ENCODE results near the gene GFOD1.
"Not testable (repeated sequence)": the region's sequence is repeated elsewhere in the genome, so short reads cannot be mapped to it uniquely, and the experiment has no call there.

Gene GFOD1

GRCh38 chr6:13512900-13513299 is 25.5 kb upstream of the GFOD1 start:
- DNase-seq = no peak
- intact Hi-C loops (cut with DNase I) = no loop called here

DNA sequence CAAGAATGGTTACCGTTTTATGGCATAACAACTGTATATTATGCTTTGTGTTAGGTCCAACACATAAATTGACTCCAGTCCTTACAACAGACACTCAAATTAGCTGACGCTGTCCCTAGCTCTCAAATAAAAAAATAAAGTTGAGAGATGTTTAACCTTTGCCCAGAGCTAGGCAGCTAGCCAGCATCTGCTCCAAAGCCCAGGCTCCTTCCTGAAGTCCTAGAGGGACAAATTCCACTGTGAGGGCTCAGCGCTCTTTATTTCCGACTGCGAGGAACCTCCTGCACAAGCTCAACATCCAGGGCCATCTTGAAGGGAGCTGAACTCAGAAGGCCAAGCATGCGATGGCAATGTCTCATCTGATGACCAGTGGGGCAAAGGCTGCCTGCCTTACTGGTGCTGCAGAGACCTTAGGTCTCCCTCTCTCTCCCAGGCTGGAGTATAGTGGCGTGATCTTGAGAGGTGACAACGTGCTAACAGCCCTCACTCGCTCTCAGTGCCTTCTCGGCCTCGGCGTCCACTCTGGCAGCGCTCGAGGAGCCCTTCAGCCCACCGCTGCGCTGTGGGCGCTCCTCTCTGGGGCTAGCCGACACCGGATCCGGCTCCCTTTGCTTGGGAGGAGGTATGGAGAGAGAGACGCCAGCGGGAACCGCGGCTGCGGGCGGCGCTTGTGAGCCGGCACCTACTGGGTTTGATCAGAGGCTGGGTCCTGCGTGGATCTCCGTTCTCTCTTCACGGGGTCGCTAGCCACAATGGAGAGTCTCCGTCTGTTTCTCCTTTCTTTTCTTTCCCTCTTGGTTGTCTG is 24.7 kb upstream of the GFOD1 start:
- DNase-seq = no peak
- intact Hi-C loops (cut with DNase I) = no loop called here

DNA sequence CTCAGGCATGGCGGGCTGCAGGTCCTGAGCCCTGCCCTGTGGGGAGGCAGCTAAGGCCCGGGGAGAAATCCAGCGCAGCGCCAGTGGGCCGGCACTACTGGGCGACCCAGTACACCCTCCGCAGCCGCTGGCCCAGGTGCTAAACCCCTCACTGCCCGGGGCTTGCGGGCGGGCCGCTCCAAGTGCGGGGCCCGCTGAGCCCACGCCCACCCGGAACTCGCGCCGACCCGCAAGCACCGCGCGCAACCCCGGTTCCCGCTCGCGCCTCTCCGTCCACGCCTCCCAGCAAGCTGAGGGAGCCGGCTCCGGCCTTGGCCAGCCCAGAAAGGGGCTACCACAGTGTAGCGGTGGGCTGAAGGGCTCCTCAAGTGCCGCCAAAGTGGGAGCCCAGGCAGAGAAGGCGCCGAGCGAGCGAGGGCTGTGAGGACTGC is 23.8 kb upstream of the GFOD1 start:
- DNase-seq; intact Hi-C loops (cut with DNase I): not testable (repeated sequence)

- DNase-seq; intact Hi-C loops (cut with DNase I): not testable (repeated sequence)
Measured at GRCh38 chr6:13510433-13510832, 23.0 kb upstream of the GFOD1 start.

DNA sequence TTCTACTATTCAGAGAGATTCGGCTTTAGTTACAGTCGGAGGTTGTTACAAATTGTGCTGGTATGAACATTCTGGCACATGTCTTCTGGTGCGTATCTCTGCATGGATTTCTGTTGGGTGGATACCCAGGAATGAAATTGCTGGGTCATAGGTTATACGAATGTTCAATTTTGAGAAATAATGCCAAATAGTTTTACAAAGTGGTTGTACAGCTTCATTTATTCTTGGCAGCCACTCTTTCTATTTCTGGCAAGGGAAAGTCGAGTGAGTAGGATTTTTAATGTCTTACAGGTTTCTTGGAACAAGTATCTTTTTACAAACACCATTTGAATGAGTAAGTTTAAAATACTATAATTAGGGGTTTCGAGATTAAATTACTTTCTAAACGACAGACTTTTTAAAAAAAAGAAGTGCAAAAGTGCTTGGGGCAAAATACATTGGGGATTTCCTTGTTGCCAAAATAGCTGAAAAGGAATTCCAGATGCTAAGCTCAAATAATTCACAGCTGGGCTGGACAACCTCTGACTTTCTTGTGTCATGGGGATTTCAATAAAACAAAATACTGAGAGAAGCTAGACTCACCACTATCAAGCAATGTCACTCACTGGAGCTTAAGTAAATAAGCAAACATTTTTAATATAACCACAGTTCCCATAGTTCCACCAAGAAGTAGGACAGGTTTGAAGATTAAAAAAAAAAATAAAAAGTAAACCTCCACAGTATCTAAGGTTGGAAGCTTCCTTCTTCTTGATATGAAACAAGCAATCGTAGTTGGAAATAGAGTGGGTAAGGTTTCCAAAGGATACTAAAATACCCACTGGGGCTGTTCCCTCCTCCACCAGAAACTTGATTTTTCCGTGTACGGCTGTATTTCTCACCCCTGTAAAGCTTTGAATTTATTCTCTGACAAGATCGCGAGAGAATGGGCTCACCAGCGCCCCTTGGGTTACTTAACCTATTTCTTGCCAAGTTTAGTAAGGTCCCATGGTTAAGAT is 21.6 kb upstream of the GFOD1 start:
- no peak for DNase-seq
- intact Hi-C loops (cut with DNase I) = no loop called here

GRCh38 chr6:13507306-13507860 is 20.0 kb upstream of the GFOD1 start:
- DNase-seq = no peak
- intact Hi-C loops (cut with DNase I) = no loop called here

DNA sequence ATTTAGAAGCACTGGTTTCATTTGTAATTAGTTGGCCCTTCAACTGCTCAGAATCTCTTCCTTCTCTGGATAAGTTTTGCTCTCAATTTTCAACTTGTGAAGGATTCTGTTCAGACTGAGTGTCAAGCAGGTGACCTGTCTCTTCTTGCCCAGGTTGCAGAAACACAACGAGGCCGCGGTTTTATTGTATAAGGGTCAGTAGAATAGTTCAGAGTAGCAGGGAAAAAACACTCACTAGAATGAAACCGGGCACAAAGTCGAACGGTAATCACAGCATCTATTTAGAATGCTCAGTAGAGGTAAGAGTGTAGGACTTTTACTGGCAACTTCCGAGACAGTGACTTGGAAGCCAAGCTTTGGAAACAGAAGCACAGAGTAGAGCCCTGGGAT is 17.9 kb upstream of the GFOD1 start:
- DNase-seq = no peak
- intact Hi-C loops (cut with DNase I) = no loop called here

DNA sequence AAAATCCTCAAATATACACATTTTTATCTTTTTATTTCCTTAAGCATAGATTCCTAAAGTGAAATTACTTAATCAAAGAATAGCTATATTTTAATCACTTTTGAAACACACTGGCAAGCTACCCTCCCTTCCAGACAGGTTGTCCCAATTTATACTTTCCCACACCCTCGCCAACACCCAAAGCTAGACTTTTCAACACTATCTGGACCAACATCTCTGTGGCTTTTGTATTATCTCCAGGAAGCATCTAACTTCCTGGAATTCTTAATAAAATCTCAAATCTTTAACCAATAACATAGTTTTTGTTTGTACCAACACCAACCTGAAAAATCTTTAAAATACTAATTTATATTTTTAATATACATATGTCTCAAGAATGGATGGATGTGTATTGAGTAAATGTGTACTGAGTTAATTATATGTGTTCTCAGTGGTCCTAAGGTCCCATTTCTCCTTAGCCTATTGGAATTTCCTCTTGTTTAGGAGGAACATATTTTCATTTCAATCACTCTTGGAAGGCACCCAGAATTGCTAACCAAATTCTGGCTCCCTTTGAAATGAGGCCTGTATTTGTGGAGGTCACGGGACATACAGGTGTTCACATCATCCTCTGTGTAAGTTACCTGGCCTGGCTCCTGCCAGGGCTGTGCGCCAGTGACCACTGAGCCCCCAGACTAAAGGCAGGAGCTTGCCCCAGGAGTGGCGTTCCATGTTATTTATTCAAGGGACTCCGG is 17.4 kb upstream of the GFOD1 start:
- intact Hi-C loops (cut with DNase I) = no loop called here
- no peak for DNase-seq

GRCh38 chr6:13500915-13501314 is 13.5 kb upstream of the GFOD1 start:
- no peak for DNase-seq
- intact Hi-C loops (cut with DNase I) = no loop called here

GRCh38 chr6:13500264-13500663 is 12.9 kb upstream of the GFOD1 start:
- no peak for DNase-seq
- intact Hi-C loops (cut with DNase I) = no loop called here

- intact Hi-C loops (cut with DNase I) = no loop called here
- no peak for DNase-seq
Measured at GRCh38 chr6:13496513-13497190, 9.3 kb upstream of the GFOD1 start.

- intact Hi-C loops (cut with DNase I) = no loop called here
- DNase-seq = no peak
Measured at GRCh38 chr6:13495818-13496217, 8.4 kb upstream of the GFOD1 start.

DNA sequence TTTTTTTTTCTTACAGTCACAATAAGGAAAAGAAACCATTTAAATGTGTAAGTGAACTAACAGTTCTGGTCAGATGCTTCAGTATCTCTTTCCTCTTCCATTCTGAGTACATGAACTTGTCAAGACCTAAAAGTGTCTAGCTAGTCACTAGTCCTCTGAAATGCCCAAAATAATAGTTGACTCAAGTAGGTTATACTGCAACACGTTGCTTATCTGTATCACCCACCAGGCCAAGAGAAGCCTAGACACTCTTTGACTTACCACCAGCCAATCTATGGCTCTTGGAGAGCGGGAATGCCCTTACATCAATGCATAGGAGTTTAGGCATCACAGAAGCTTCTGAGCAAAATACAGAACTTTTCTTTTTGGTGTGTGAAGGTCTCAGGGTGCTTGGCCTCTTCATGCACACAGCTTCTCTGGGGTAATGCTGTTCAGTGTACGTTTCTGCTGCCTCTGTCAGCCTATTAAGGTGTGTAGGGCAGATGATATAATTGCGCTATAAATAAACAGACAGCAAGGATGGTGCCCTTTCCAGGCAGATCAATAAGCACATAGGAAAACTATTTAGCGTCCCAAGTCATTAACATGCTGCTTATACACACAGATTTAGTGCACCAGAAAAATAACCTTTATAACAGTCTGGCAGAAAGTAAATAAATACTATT is 7.8 kb upstream of the GFOD1 start:
- intact Hi-C loops (cut with DNase I) = no loop called here
- DNase-seq = no peak

- intact Hi-C loops (cut with DNase I) = no loop called here
- no peak for DNase-seq
Measured at GRCh38 chr6:13494137-13494536, 6.7 kb upstream of the GFOD1 start.

GRCh38 chr6:13493147-13493546 is 5.7 kb upstream of the GFOD1 start:
- intact Hi-C loops (cut with DNase I) = no loop called here
- no peak for DNase-seq

DNA sequence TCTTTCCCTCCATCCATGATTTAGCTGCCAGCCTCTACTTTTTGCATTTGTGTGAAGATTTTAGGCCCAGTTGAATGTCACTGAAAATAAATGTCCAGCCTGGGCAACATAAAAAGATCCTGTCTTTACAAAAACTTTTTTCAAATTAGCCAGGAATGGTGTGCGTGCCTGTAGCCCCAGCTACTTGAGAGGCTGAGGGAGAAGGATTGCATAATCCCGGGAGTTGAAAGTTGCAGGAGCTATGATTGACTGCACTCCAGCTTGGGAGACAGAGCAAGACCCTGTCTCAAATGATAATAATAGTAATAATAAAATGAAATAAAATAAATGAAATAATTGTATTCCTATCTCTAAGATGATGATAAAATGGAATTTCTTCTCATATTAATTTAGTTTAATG is 5.0 kb upstream of the GFOD1 start:
- no peak for DNase-seq
- intact Hi-C loops (cut with DNase I) = no loop called here

DNA sequence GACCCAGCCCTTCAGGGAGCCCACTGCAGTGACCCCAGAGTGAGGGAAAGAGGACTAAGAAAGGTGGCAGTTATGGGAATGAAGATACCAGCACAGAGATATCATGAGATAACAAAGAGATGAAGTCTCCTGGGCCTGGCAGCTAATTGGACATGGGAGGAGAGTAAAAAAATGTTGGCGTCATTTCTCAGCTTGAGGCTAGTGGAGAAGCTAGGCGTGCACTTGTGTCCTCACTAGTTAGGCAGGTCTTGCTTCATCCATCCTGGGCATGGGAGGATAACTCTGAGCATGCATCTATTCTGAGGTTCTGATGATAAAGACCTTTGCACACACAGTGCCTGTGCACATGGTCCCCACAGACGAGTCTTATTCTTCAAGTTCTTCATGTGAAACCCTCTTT is 4.1 kb upstream of the GFOD1 start:
- DNase-seq = no peak
- intact Hi-C loops (cut with DNase I) = no loop called here

DNA sequence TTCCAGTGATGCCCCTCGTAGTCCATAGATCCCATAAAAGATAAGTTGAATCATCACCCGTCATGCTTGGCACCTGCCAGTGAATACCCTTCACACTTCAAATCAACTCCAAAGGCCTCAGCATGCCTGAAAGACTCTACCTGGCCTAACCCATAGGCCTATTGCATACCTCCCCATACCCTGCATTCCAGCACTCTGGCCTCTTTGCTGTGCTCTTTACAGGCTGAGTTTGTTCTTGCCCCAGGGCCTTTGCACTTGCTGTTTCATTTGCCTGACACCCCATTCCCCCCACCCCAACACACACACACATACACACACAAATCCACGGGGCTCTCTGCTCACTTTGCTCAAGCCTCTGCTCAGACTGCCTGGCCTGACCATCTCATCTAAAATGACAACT is 3.0 kb upstream of the GFOD1 start:
- intact Hi-C loops (cut with DNase I) = no loop called here
- no peak for DNase-seq

DNA sequence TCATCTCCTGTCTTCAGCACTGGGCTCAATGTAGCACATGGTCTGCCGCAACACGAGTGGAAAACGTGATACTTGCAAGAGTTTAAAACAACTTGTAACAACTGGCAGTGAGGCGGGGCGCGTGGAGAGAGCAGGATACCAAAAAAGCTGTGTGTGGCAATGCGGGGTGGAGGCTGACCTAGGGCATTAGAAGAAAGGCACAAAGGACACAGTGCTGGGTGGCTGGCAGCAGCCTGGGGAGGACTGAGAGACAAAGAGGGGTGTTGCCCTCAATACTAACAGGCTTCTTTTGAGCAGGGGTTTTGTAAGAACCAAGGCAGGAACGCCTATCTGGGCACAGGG is 1.5 kb upstream of the GFOD1 start:
- no peak for DNase-seq
- intact Hi-C loops (cut with DNase I) = loop anchor here (5.0 to 10.0 kb wide), 2 partner anchors 77 to 326 kb away; partner anchors contain the start of gene MCUR1

Data from posterior cingulate gyrus (tissue), 11 donors.